GM13977 (cell line): ENCODE data around the gene VAMP8.
A peak's percentile ranks its signal among the peaks of the same experiment; 100 is the strongest.
"Not testable (repeated sequence)": the region's sequence is repeated elsewhere in the genome, so short reads cannot be mapped to it uniquely, and the experiment has no call there.

Experiments
- DNase-seq: peaks from one replicate; pipeline ENCODE4 v3.0.0; 2012; ENCODE audit warnings: low spot score
- in situ Hi-C: fragments of 300-500 bp; cut with MboI; formaldehyde crosslinking; loops from one replicate; pipeline ENCODE4 v1.12.0; 2022; ENCODE audit warnings: low sequenced_read_pairs, low pct_unique_long_range_greater_than_20kb, mixed read lengths, inconsistent platforms; ENCODE audit not compliant: unreplicated experiment
- TF ChIP-seq, protein P1 (sequence below): IDR thresholded peaks from 2 replicates; pipeline ENCODE4 v1.5.1; 2012; ENCODE audit warnings: mild to moderate bottlenecking, control low read depth; ENCODE audit not compliant: insufficient read depth; ENCODE audit errors: extremely low read depth, missing control alignments

VAMP8 gene

DNA sequence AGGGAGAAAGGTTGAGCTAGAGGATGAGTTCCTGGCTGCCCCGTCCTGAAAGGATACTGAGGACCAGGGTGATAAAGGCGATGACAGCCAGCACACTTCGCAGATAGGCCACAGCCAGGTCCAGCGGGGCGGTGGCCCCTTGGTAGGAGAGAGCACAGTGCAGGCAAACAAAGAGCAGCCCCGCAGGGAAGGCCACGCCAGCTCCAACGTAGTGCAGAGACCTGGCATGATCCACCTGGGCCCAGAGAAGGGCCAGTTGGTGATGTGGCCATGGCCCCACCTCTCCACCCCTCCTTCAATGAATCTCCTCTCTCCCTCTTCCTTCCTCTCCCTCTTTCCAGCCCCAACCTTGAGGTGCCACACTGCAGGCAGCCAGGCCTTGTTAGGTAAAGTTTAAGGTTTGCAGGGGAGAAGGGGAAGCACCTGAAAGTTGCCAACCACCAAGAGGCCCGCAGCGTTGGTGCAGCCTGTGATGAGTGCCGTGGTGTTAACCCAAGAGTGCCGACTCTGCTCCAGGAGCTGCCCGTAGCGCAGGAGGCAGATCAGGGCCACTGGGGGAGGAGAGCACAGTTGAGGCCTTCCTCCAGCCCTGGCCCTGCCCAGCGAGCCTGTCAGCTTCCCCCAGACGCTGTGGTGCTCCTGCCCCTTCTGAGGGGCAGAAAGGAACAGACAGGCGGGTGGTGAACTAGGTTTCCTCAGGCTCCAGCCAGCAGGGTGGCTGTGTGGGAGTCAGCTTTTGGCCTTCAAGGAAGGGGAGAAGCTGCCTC lies 22.3 kb downstream of the VAMP8 start:
- TF ChIP-seq, protein P1, sequence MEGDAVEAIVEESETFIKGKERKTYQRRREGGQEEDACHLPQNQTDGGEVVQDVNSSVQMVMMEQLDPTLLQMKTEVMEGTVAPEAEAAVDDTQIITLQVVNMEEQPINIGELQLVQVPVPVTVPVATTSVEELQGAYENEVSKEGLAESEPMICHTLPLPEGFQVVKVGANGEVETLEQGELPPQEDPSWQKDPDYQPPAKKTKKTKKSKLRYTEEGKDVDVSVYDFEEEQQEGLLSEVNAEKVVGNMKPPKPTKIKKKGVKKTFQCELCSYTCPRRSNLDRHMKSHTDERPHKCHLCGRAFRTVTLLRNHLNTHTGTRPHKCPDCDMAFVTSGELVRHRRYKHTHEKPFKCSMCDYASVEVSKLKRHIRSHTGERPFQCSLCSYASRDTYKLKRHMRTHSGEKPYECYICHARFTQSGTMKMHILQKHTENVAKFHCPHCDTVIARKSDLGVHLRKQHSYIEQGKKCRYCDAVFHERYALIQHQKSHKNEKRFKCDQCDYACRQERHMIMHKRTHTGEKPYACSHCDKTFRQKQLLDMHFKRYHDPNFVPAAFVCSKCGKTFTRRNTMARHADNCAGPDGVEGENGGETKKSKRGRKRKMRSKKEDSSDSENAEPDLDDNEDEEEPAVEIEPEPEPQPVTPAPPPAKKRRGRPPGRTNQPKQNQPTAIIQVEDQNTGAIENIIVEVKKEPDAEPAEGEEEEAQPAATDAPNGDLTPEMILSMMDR: no peak
- DNase-seq: no peak
- in situ Hi-C loops: no loop called here

DNA sequence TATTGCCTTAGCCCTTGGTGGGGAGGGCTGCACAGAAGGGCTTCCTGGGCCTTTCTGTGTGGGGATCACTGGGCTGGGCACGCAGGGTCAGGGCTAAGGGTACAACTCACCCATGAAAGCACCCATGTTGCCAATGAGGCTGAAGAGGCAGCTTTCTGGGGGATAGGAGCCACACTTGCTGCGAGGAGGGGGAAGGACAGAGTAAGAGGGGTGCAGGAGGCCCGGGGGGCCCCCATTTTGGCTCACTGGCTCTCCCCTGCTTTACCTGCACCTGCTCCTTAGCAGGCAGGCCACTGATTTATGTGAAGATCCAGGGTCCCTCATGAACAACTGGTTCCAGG lies 22.8 kb downstream of the VAMP8 start:
- TF ChIP-seq, protein P1: no peak
- in situ Hi-C loops: no loop called here
- DNase-seq: no peak

DNA sequence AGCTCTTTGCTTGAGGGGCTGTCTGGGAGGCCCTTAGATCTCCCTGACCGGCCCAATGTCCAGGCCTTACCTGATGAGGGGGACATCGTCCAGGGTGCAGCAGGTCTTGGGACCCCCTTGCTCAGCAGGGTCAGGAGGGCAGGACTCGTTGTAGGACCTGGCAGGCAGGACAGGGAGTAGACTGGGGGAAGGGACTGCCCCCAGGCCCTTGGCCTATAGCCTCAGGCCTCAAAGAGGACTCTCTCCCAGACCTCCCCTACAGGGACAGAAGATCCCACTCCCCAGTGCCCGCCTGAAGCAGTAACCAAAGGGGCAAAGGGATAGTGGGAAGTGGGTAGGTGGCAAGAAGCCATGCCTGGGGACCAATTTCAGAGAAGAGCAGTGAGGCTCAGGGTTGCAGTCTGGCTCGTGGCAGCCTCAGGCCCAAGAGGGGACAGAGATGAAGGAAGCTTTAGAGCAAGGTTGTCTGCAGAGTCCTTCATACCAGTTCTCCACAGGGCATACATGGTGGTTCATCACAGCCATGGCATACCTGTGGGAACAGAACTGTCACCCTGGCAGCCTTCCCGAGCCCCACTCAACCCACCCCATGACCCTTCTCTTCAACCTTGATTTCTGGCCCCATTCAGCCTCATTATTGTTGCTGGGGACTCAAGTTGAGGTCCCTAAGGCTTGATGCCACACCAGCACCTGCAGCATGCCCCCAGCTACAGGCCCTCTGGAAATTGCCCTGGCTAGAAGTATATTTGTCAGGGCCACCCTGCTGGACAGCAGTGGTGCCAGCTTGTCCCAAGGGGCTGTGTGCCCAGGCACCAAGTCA lies 23.8 kb downstream of the VAMP8 start:
- in situ Hi-C loops: no loop called here
- TF ChIP-seq, protein P1: no peak

DNA sequence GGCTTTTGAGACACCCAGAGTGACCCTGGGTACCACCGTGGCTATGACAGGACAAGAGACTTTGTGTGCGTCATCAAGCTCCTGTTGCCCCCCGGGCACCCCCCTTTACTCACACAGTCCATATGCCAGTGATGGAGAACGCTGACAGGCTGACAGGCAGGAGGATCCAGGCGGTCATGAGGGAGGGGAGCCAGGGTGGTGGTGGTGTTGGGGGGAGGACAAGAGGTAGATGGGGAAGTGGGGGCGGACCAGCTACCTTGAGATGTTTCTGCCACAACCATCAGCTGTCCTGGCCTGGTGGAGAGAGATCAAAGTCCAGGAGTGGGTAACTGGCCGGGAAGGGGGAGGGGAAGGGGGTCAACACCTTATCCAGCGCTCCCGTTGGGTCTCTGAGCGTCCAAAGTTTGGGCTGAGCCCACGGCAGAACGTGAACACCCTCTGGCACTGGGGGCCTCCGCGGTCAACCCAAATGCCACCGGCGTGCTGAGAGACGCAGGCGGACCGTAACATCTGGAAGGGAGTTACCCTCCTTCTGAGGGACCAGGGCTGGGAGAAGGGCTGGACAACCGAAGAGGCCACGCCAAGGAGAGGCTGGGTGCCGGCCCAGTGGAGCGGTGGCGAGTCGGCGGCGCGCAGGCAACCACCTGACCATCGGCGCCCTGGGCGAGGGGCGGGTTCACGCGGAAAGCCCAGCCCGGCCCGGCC lies 24.5 kb downstream of the VAMP8 start:
- DNase-seq: no peak
- in situ Hi-C loops: no loop called here
- TF ChIP-seq, protein P1: no peak

More for the DNA sequence above, 23.8 kb downstream of the VAMP8 start:
- DNase-seq: no peak

DNA sequence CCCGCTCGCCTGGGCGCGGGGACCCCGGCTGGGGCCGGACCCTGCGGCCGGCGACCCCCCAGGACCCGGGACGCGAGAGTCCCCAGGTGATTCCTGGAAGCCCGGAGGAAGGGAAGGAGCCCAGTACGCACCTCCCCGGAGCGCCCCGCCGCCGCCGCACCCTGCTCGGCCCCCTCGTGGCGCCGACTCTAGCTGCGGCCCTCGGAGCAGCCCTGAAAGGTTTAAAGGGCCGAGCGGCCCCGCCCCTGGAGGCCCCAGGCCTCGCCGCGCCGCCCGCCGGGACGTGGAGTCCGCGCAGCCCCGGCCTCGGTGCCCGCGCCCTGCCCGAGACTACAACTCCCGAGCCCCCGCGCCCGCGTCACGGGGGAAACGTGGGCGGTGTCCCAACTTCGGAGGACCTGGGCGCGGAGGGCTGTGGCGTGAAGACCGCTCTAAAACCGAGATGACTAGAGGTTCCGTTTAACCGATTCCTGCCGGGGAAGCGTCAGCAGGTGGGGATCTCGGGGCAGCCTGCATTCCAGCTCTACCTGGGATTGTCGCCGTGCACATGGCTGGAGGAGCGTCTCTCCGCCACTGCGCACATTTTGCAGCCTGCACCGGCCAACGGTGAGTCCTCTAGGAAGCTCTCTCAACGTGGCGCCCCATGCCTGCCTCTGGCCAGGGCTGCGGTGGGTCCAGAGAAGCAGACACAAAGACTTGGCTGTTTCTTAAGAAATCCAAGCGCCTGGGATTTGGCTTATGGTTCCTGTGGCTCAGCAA lies 25.3 kb downstream of the VAMP8 start, which contains the start of gene TMEM150A:
Gene TMEM150A (minus strand): TSS at position 223 of the 759 bp plus-strand sequence. CDS start 750 bp downstream, outside the sequence.
- DNase-seq: peak; percentile 96
- in situ Hi-C loops: no loop called here
- TF ChIP-seq, protein P1: peak; percentile 35

DNA sequence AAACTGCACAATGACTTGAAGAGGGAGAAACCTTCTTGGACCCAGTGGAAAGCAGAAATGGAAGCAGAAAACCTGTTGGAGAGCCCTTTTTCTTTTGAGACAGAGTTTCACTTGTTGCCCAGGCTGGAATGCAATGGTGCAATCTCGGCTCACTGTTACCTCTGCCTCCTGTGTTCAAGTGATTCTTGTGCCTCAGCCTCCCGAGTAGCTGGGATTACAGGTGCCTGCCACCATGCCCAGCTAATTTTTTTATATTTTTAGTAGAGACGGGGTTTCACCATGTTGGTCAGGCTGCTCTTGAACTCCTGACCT lies 26.7 kb downstream of the VAMP8 start:
- in situ Hi-C loops, DNase-seq: not testable (repeated sequence)
